Measurements from ENCODE around the gene GON4L. TPM values are rescaled to one million over a fixed set of nuclear protein-coding genes. Genes with fewer than 3 reads are reported as not detected.
"Not testable (repeated sequence)": the region's sequence is repeated elsewhere in the genome, so short reads cannot be mapped to it uniquely, and the experiment has no call there.

The GON4L gene
- total RNA-seq, 4 donors from 2014 or later, result 24.9 to 43.9 (median 33.6) TPM

DNA sequence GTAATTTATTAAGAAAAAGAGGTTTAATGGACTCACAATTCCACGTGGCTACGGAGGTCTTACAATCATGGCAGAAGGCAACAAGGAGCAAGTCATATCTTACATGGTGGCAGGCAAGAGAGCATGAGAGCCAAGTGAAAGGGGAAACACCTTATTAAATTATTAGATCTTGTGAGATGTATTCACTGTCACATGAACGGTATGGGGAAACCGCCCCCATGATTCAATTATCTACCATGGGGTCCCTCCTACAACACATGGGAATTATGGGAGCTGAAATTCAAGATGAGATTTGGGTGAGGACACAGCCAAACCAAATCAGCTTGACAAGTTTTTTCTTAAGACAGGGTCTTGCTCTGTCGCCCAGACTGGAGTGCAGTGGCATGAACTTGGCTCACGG, 153.8 kb downstream of the GON4L start:
- no peak overlapping the region for H3K4me3 ChIP-seq (ENCODE audit: low read depth, poor library complexity, severe bottlenecking)
- 91 to 94% methylated on average over 6 of the region's 6 CpGs for WGBS, 2 donors
- intact Hi-C loops (cut with DNase I; ENCODE audit: low total_unique reads), result no loop called here
- TF ChIP-seq POLR2A (IDR thresholded peaks at IDR 0.05) (no peak), CTCF (IDR thresholded peaks at IDR 0.05) (no peak)
- no peak for DNase-seq (ENCODE audit: low spot score in 2 of 2)

- 36 to 66% methylated on average over 2 of the region's 2 CpGs for WGBS, 2 donors
- intact Hi-C loops (cut with DNase I; ENCODE audit: low total_unique reads), result not testable (repeated sequence)
These were observed 155.3 kb downstream of the GON4L start for GRCh38 chr1:155701675-155702074.

More at GRCh38 chr1:155701675-155702074, 155.3 kb downstream of the GON4L start:
- not testable (repeated sequence) for H3K4me3 ChIP-seq (ENCODE audit: low read depth, poor library complexity, severe bottlenecking); DNase-seq (ENCODE audit: low spot score in 2 of 2)

Other genes with a start within 250 kb of the GON4L start
- gene MSTO1, start 247.0 kb downstream of the GON4L start, total RNA-seq, result 10 to 100 TPM in 2 of 4 donors, 1 to 10 TPM in 2; 6.1 to 12.8 (median 10.2) TPM
- 100 to 1,000 TPM in 3 of 4 donors, 10 to 100 TPM in 1; 54.8 to 121 (median 113) TPM for gene YY1AP1, start 168.4 kb downstream of the GON4L start, total RNA-seq
- 100 to 1,000 TPM in 3 of 4 donors, 10 to 100 TPM in 1; 88.7 to 163 (median 120) TPM for gene DAP3, start 168.1 kb downstream of the GON4L start, total RNA-seq
- 1 to 10 TPM; 1.7 to 4.0 (median 3.5) TPM for gene SYT11, start 2.4 kb upstream of the GON4L start, total RNA-seq
- gene RIT1, start 54.1 kb upstream of the GON4L start, total RNA-seq, result 10 to 100 TPM; 16.1 to 34.2 (median 24.2) TPM
- 10 to 100 TPM; 32.7 to 96.0 (median 45.5) TPM for gene KHDC4, start 77.2 kb upstream of the GON4L start, total RNA-seq
- gene RXFP4, start 84.4 kb upstream of the GON4L start, total RNA-seq, result not detected
- gene ARHGEF2, start 121.3 kb upstream of the GON4L start, total RNA-seq, result 10 to 100 TPM; 18.7 to 35.5 (median 28.3) TPM
- 100 to 1,000 TPM; 113 to 215 (median 185) TPM for gene SSR2, start 163.7 kb upstream of the GON4L start, total RNA-seq
- 10 to 100 TPM; 19.8 to 31.0 (median 26.9) TPM for gene UBQLN4, start 196.6 kb upstream of the GON4L start, total RNA-seq
- 10 to 100 TPM; 41.8 to 64.5 (median 47.4) TPM for gene LAMTOR2, start 197.6 kb upstream of the GON4L start, total RNA-seq
- gene RAB25, start 203.9 kb upstream of the GON4L start, total RNA-seq, result 100 to 1,000 TPM; 211 to 281 (median 251) TPM
- gene MEX3A, start 225.3 kb upstream of the GON4L start, total RNA-seq, result 1 to 10 TPM in 1 of 4 donors, under 1 TPM in 3; 0.21 to 1.1 (median 0.67) TPM